ENCODE data around the gene CPLX1.

CPLX1 gene

GRCh38 chr4:766559-767283 lies 59.2 kb downstream of the CPLX1 start:
- no peak for TF ChIP-seq CTCF (IDR thresholded peaks at IDR 0.05; ENCODE audit: extremely low read depth, missing control alignments)
- no peak for DNase-seq (ENCODE audit: low spot score)

- DNase-seq (ENCODE audit: low spot score), result no peak
- TF ChIP-seq CTCF (IDR thresholded peaks at IDR 0.05; ENCODE audit: extremely low read depth, missing control alignments), result no peak
These were observed 59.8 kb downstream of the CPLX1 start for GRCh38 chr4:766152-766515.

GRCh38 chr4:764405-765169 lies 61.3 kb downstream of the CPLX1 start:
- DNase-seq (ENCODE audit: low spot score), result no peak
- TF ChIP-seq CTCF (IDR thresholded peaks at IDR 0.05; ENCODE audit: extremely low read depth, missing control alignments), result no peak

GRCh38 chr4:763922-764321 lies 62.0 kb downstream of the CPLX1 start:
- DNase-seq (ENCODE audit: low spot score), result no peak

GRCh38 chr4:763191-763810 lies 62.6 kb downstream of the CPLX1 start:
- no peak for TF ChIP-seq CTCF (IDR thresholded peaks at IDR 0.05; ENCODE audit: extremely low read depth, missing control alignments)
- DNase-seq (ENCODE audit: low spot score), result no peak

More at GRCh38 chr4:763922-764321, 62.0 kb downstream of the CPLX1 start:
- no peak for TF ChIP-seq CTCF (IDR thresholded peaks at IDR 0.05; ENCODE audit: extremely low read depth, missing control alignments)

- TF ChIP-seq CTCF (IDR thresholded peaks at IDR 0.05; ENCODE audit: extremely low read depth, missing control alignments), result no peak
- DNase-seq (ENCODE audit: low spot score), result no peak
These were observed 63.4 kb downstream of the CPLX1 start for GRCh38 chr4:762211-763190.

Measured in GM20000 (cell line).